WTC11 (cell line): ENCODE data around the gene RGL1. TPM values are rescaled to one million over a fixed set of nuclear protein-coding genes. Genes with fewer than 3 reads are reported as not detected.

ENCODE experiments used
- ATAC-seq: fragments of 200-7000 bp; cut with Tn5 transposase; 2 replicates; pipeline ENCODE4 v1.10.0; 2021; ENCODE audit warnings: mild to moderate bottlenecking, moderate library complexity
- CTCF ChIA-PET: fragments of 300-600 bp; sonication (Branson Sonifier 250); formaldehyde crosslinking; loops from one replicate; lab custom pipeline; 2021; ENCODE audit warnings: antibody characterized with exemption; lab: Charles Lee
- POLR2A ChIA-PET: fragments of 350-600 bp; sonication (Branson Sonifier 250); formaldehyde crosslinking; loops from one replicate; lab custom pipeline; 2021; ENCODE audit warnings: antibody characterized with exemption; lab: Charles Lee
- DNase-seq: peaks from one replicate; pipeline ENCODE4 v3.0.0; 2021; ENCODE audit warnings: low spot score
- H3K27ac Mint-ChIP-seq: 2 replicates; pipeline ENCODE4 v1.8.0; 2021; ENCODE audit warnings: mixed read lengths
- H3K27me3 Mint-ChIP-seq: 2 replicates; pipeline ENCODE4 v1.8.0; 2021; ENCODE audit warnings: low read depth, mild to moderate bottlenecking, moderate library complexity, mixed read lengths
- H3K36me3 Mint-ChIP-seq: 2 replicates; pipeline ENCODE4 v1.8.0; 2021; ENCODE audit warnings: mixed read lengths
- H3K4me1 Mint-ChIP-seq: 2 replicates; pipeline ENCODE4 v1.8.0; 2022; ENCODE audit warnings: mixed read lengths
- H3K4me3 Mint-ChIP-seq: 2 replicates; pipeline ENCODE4 v1.8.0; 2021; ENCODE audit warnings: mild to moderate bottlenecking, moderate library complexity, mixed read lengths
- H3K9me3 Mint-ChIP-seq: 2 replicates; pipeline ENCODE4 v1.8.0; 2021; ENCODE audit warnings: mixed read lengths
- CBFB ChIP-seq: sonication (generic); formaldehyde crosslinking; IDR thresholded peaks from 2 replicates; pipeline ENCODE4 v1.8.1; 2022; ENCODE audit warnings: mild to moderate bottlenecking, low read depth, missing genetic modification reagents
- E2F1 ChIP-seq: sonication (generic); formaldehyde crosslinking; IDR thresholded peaks from 2 replicates; pipeline ENCODE4 v1.8.0; 2022; ENCODE audit warnings: mild to moderate bottlenecking, missing genetic modification reagents
- E2F5 ChIP-seq: sonication (generic); formaldehyde crosslinking; IDR thresholded peaks from 2 replicates; pipeline ENCODE4 v1.8.1; 2022; ENCODE audit warnings: mild to moderate bottlenecking, moderate library complexity, missing genetic modification reagents
- ERG ChIP-seq: fragments of 250-450 bp; sonication (Bioruptor Pico); IDR thresholded peaks from 2 replicates; pipeline ENCODE4 v1.8.0; 2021; ENCODE audit warnings: mild to moderate bottlenecking
- FOXP4 ChIP-seq: sonication (generic); formaldehyde crosslinking; IDR thresholded peaks from 2 replicates; pipeline ENCODE4 v1.8.0; 2022; ENCODE audit warnings: mild to moderate bottlenecking, missing genetic modification reagents
- GRHL2 ChIP-seq: fragments of 250-450 bp; sonication (Bioruptor Pico); IDR thresholded peaks from 2 replicates; pipeline ENCODE4 v1.8.0; 2022; ENCODE audit warnings: mild to moderate bottlenecking, moderate library complexity; ENCODE audit not compliant: insufficient replicate concordance, severe bottlenecking
- NR3C1 ChIP-seq: sonication (generic); formaldehyde crosslinking; conservative IDR thresholded peaks from 2 replicates; pipeline ENCODE4 v1.8.1; 2023; ENCODE audit warnings: low read depth, mild to moderate bottlenecking, missing genetic modification reagents
- SMAD3 ChIP-seq: sonication (generic); formaldehyde crosslinking; IDR thresholded peaks from 2 replicates; pipeline ENCODE4 v1.8.0; 2022; ENCODE audit warnings: missing genetic modification reagents, mild to moderate bottlenecking, borderline replicate concordance
- STAT6 ChIP-seq: sonication (generic); formaldehyde crosslinking; conservative IDR thresholded peaks from 2 replicates; pipeline ENCODE4 v1.8.1; 2023; ENCODE audit warnings: mild to moderate bottlenecking, low read depth, missing genetic modification reagents, moderate library complexity
- TP53 ChIP-seq: sonication (generic); formaldehyde crosslinking; IDR thresholded peaks from 2 replicates; pipeline ENCODE4 v1.8.1; 2023; ENCODE audit warnings: mild to moderate bottlenecking, missing genetic modification reagents
- USF1 ChIP-seq: sonication (generic); formaldehyde crosslinking; IDR thresholded peaks from 2 replicates; pipeline ENCODE4 v1.8.0; 2022; ENCODE audit warnings: mild to moderate bottlenecking, missing genetic modification reagents
- ZBTB43 ChIP-seq: sonication (generic); formaldehyde crosslinking; IDR thresholded peaks from 2 replicates; pipeline ENCODE4 v1.8.1; 2023; ENCODE audit warnings: mild to moderate bottlenecking, missing genetic modification reagents
- ZNF263 ChIP-seq: sonication (generic); formaldehyde crosslinking; IDR thresholded peaks from 2 replicates; pipeline ENCODE4 v1.8.1; 2022; ENCODE audit warnings: low read depth, mild to moderate bottlenecking, moderate library complexity, missing genetic modification reagents
- ZNF281 ChIP-seq: sonication (generic); formaldehyde crosslinking; IDR thresholded peaks from 2 replicates; pipeline ENCODE4 v1.8.0; 2023; ENCODE audit warnings: mild to moderate bottlenecking, missing genetic modification reagents
- ZNF416 ChIP-seq: fragments of 250-450 bp; sonication (Bioruptor Pico); IDR thresholded peaks from 2 replicates; pipeline ENCODE4 v1.9.0; 2021; ENCODE audit warnings: mild to moderate bottlenecking, inconsistent platforms
- ZNF512 ChIP-seq: sonication (generic); formaldehyde crosslinking; IDR thresholded peaks from 2 replicates; pipeline ENCODE4 v1.8.1; 2022; ENCODE audit warnings: missing genetic modification reagents, borderline replicate concordance
- total RNA-seq: library from RNA; stranded (reverse); gene quantifications from 3 replicates; pipeline ENCODE4 v1.2.3, GENCODE V29; 2021

The RGL1 gene
- total RNA-seq, 1 experiment from 2014 or later: 1.5 TPM

GRCh38 chr1:183903101-183903500, 98.2 kb downstream of the RGL1 start:
- ChIA-PET CTCF (no interaction called here), POLR2A (no interaction called here)
- TF ChIP-seq GRHL2 (CRISPR knock-in tag) (no peak), SMAD3 (CRISPR knock-in tag) (no peak), STAT6 (CRISPR knock-in tag) (no peak), ZNF416 (no peak), FOXP4 (no peak)
- H3K27ac Mint-ChIP-seq: no peak overlapping the region
- ATAC-seq: no peak
- H3K27me3 Mint-ChIP-seq: no peaks in the 10 kb centered on the region
- H3K4me1 Mint-ChIP-seq: no peaks in the 10 kb centered on the region
- no peaks in the 10 kb centered on the region for H3K9me3 Mint-ChIP-seq
- DNase-seq: no peak
- H3K4me3 Mint-ChIP-seq: no peak overlapping the region
- no peaks in the 10 kb centered on the region for H3K36me3 Mint-ChIP-seq

GRCh38 chr1:183905508-183906113, 100.7 kb downstream of the RGL1 start:
- peaks cover 7% of the 10 kb centered on the region for H3K4me1 Mint-ChIP-seq
- TF ChIP-seq E2F1 (CRISPR knock-in tag): no peak
- TF ChIP-seq ERG: no peak
- CTCF ChIA-PET: no interaction called here
- ATAC-seq: no peak
- no peaks in the 10 kb centered on the region for H3K9me3 Mint-ChIP-seq
- no peak overlapping the region for H3K4me3 Mint-ChIP-seq
- H3K27ac Mint-ChIP-seq: no peak overlapping the region
- H3K36me3 Mint-ChIP-seq: no peaks in the 10 kb centered on the region
- H3K27me3 Mint-ChIP-seq: no peaks in the 10 kb centered on the region
- no peak for DNase-seq
- POLR2A ChIA-PET: no interaction called here

GRCh38 chr1:183907070-183907469, 102.2 kb downstream of the RGL1 start:
- Mint-ChIP-seq H3K9me3 (no peaks in the 10 kb centered on the region), H3K4me1 (peaks cover 8% of the 10 kb centered on the region), H3K27me3 (no peaks in the 10 kb centered on the region), H3K27ac (no peak overlapping the region), H3K4me3 (no peak overlapping the region), H3K36me3 (no peaks in the 10 kb centered on the region)
- ChIA-PET CTCF (no interaction called here), POLR2A (no interaction called here)
- ATAC-seq (no peak), DNase-seq (no peak)
- TF ChIP-seq CBFB (CRISPR knock-in tag) (no peak), E2F5 (CRISPR knock-in tag) (no peak), ZNF281 (CRISPR knock-in tag) (no peak), ZNF512 (CRISPR knock-in tag) (no peak), ZNF263 (no peak), USF1 (CRISPR knock-in tag) (no peak), ZBTB43 (CRISPR knock-in tag) (no peak), NR3C1 (no peak), TP53 (CRISPR knock-in tag) (no peak)
